ENCODE results near the gene HS3ST5. TPM values are rescaled to one million over a fixed set of nuclear protein-coding genes. Genes with fewer than 3 reads are reported as not detected.

The HS3ST5 gene
- total RNA-seq, 1 experiment from 2014 or later, result 8.7 TPM

GRCh38 chr6:114144887-114145851 is 197.7 kb downstream of the HS3ST5 start:
- no peak overlapping the region for H3K4me3 Mint-ChIP-seq
- H3K27me3 Mint-ChIP-seq (ENCODE audit: low read depth), result no peaks in the 10 kb centered on the region
- H3K27ac Mint-ChIP-seq, result peak overlapping the region; percentile 2
- peaks cover 16% of the 10 kb centered on the region for H3K9me3 Mint-ChIP-seq
- ATAC-seq, result peak; percentile 79
- CTCF ChIA-PET, result interaction anchor here (2.0 kb wide), 1 partner anchor 37 kb away, joined by 8 read pairs; no protein-coding TSS in a partner anchor
- POLR2A ChIA-PET, result no interaction called here
- peaks cover 23% of the 10 kb centered on the region for H3K36me3 Mint-ChIP-seq
- no peak for TF ChIP-seq ZNF281 (CRISPR knock-in tag; IDR thresholded peaks at IDR 0.05)
- TF ChIP-seq GABPB1 (CRISPR knock-in tag; IDR thresholded peaks at IDR 0.05), result peak; percentile 66
- no peak for TF ChIP-seq HMGXB4 (CRISPR knock-in tag; IDR thresholded peaks at IDR 0.05)
- no peak for TF ChIP-seq E2F4 (CRISPR knock-in tag; IDR thresholded peaks at IDR 0.05; ENCODE audit: borderline replicate concordance, low read depth)
- TF ChIP-seq NFATC4 (CRISPR knock-in tag; IDR thresholded peaks at IDR 0.05), result no peak
- no peak for TF ChIP-seq ETV6 (CRISPR knock-in tag; IDR thresholded peaks at IDR 0.05)
- TF ChIP-seq ARID4B (CRISPR knock-in tag; IDR thresholded peaks at IDR 0.05; ENCODE audit: borderline replicate concordance), result no peak
- TF ChIP-seq ATF3 (CRISPR knock-in tag; conservative IDR thresholded peaks at IDR 0.05), result no peak
- DNase-seq (ENCODE audit: low spot score), result no peak
- peaks cover 14% of the 10 kb centered on the region for H3K4me1 Mint-ChIP-seq

GRCh38 chr6:114142258-114142657 is 200.6 kb downstream of the HS3ST5 start:
- ChIA-PET POLR2A (no interaction called here), CTCF (interaction anchor here (1.1 kb wide), 1 partner anchor 33 kb away, joined by 3 read pairs; no protein-coding TSS in a partner anchor)
- Mint-ChIP-seq H3K9me3 (peaks cover 18% of the 10 kb centered on the region), H3K36me3 (peaks cover 12% of the 10 kb centered on the region), H3K4me1 (peaks cover 14% of the 10 kb centered on the region), H3K4me3 (no peak overlapping the region), H3K27me3 (ENCODE audit: low read depth) (no peaks in the 10 kb centered on the region), H3K27ac (no peak overlapping the region)
- DNase-seq (ENCODE audit: low spot score) (no peak), ATAC-seq (no peak)
- no peak for TF ChIP-seq MXD4 (CRISPR knock-in tag; IDR thresholded peaks at IDR 0.05; ENCODE audit: borderline replicate concordance)

All from WTC11 (cell line).